ENCODE results near the gene ACER2.
"Not testable (repeated sequence)": the region's sequence is repeated elsewhere in the genome, so short reads cannot be mapped to it uniquely, and the experiment has no call there.

Gene ACER2

DNA sequence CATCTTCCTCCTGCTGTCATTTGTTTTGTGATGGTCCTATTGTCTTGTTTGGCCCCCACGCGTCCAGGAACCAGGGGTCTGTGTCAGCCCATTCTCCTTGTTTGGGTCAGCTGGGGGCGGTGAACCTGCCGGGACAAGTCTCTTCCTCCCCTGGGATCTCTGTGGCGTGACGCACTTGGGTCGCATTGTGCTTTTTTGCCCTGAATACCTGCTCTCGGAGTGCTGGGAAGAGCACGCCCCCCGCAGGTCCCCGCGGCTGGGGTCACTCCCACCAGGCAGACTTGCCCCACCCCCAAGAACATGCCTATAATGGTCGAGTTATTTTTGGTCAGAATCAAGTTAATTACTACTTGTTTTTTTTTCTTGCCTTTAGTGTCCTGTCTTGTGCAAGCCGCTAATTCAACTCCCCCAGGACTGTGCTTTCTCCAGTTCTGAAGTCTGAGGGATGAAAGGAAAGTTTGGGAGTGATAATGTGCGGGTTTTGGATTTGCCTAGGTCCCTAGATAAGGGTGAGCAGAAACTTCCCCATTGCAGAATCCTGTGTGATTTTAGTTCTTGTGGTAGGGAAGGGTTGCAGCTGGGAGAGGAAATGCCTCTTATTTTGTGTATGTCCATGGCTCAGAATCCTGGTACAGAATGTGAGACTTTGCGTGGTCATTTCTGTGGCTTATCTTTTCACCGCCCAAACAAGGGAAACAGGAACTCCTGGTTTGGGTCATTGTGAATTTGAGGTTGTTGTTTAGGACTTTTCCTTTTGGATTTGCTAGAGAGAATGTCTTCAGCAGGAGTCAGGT, 789 bp downstream of the ACER2 start:
- DNase-seq: no peak

- no peak for DNase-seq
Measured at GRCh38 chr9:19410195-19410503, 1.3 kb downstream of the ACER2 start.

GRCh38 chr9:19410594-19410993, 1.8 kb downstream of the ACER2 start:
- no peak for DNase-seq

DNA sequence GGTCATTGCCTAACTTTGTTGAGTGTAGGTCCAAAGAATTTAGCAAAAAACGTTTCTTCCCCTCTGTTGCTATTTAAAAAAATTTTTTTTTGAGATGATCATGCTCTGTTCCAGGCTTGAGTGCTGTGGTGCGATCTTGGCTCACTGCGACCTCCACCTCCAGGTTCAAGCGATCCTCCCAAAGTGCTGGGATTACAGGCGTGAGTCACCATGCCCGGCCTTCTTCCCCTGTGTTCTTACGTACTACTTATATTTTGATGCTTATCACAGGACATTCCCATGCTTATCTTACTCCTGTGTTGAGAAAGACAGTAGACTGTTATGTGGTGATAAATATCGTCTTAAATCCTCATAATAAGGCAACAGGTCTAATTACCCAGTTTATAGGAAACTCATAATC, 2.5 kb downstream of the ACER2 start:
- no peak for DNase-seq

DNA sequence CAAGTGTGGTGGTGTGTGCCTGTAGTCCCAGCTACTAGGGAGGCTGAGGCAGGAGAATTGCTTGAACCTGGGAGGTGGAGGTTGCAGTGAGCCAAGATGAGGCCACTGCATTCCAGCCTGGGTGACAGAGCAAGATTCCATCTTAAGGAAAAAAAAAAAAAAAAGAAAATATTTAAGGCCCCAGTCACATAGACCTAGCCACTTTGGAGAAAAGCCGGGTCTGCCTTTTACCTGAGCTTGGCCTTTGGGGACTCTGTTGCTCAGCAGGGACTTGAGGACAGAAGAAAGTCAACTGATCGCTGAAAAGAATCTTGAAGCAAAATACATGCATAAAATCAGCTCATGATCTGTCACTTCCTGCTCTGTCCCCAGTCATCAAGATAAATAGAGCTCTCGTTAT, 4.6 kb downstream of the ACER2 start:
- not testable (repeated sequence) for DNase-seq

- DNase-seq: no peak
Measured at GRCh38 chr9:19416143-19416542, 7.3 kb downstream of the ACER2 start.

DNA sequence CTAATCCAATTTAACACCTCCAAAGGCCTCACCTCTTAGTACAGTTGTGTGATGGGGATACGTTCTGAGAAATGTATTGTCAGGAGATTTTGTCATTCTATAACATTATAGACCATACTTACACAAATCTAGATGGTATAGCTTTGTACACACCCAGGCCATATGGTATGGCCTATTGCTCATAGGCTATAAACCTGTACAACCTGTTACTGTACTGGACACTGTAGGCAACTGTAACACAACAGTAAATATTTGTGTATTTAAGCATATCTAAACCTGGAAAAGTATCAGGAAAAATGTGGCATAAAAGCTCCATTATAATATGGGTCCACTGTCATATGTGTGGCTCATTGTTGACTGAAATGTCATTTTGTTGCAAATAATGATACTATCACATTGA, 12.1 kb downstream of the ACER2 start:
- no peak for DNase-seq

DNA sequence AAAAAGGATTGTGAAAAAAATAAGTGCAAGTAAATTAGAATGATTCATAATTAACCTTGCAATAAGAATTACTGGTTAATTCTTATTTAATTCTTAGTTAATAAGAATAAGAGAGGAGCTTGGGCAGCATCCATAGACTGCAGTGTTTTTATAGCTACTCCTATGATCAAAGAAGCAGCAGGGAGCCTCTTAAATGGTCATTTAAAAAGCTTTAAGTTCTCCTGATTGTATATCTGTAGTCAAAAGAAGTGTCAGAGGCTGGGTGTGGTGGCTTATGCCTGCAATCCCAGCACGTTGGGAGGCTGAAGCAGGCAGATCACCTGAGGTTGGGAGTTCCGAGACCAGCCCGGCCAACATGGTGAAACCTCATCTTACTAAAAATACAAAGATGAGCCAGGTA, 14.4 kb downstream of the ACER2 start:
- DNase-seq: no peak

DNA sequence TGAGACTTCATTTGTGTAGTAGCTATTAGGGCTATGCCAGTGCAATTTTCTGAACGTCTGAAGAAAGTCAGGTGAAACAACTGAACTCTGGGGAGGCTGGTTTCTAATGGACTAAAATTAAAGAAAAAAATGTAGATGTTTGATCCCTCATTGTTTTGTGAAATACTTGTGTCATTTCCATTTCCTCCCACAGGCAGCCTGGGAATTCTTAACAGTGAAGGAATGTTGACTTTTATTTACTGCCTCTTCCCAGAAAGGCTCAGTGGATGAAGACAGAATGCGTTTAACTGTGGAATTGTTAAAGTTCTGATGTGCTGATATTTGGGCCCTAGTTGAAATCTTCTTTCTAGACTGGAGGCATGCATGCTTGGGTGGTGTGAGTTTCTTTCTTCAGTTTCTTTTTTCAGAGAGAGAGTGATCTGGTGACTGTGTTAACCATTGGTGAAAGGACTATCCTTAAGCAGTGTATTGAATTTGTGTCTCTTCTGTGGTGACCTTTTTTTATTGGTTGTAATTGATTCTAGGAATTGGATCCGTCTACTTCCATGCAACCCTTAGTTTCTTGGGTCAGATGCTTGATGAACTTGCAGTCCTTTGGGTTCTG, 15.5 kb downstream of the ACER2 start:
- DNase-seq: no peak

GRCh38 chr9:19429595-19429994, 20.8 kb downstream of the ACER2 start:
- no peak for DNase-seq

- no peak for DNase-seq
Measured at GRCh38 chr9:19430201-19430760, 21.5 kb downstream of the ACER2 start.

- no peak for DNase-seq
Measured at GRCh38 chr9:19431361-19432171, 22.8 kb downstream of the ACER2 start.

DNA sequence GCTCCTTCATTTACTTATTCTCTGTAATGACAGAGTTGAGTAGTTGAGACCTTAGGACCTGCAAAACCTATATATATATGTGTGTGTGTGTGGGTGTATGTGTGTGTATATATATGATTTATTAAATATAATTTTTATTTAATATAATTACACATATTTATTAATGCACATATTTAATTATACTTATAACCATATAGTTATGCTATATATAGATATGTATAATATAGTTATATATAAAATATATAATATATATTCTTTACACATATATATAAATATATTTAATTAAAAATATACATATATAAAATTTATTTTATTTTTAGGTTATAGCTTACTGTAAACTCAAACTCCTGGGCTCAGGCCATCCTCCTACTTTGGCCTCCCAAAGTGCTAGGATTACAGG, 23.7 kb downstream of the ACER2 start:
- DNase-seq: no peak

- not testable (repeated sequence) for DNase-seq
Measured at GRCh38 chr9:19433729-19434128, 24.9 kb downstream of the ACER2 start.

DNA sequence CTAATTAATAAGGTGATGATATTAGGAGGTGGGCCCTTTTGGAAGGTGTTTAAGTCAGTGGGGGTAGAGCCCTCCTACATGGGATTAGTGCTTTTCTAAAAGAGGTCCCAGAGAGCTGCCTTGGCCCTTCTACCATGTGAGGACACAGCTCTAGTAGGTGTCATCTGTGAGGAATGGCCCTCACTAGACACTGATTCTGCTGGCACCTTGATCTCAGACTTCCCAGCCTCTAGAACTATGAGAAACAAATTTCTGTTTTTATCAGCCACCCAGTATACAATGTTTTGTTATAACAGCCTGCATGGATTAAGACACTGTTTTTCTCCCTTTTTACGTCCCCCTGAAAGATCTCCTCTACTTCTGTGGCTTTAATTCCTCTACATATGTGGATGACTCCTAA, 31.6 kb downstream of the ACER2 start:
- no peak for DNase-seq

GRCh38 chr9:19440823-19441580, 32.2 kb downstream of the ACER2 start:
- DNase-seq: no peak

- DNase-seq: no peak
Measured at GRCh38 chr9:19441730-19442129, 32.9 kb downstream of the ACER2 start.

- DNase-seq: no peak
Measured at GRCh38 chr9:19442240-19442639, 33.4 kb downstream of the ACER2 start.

GRCh38 chr9:19445452-19445851, 36.6 kb downstream of the ACER2 start:
- DNase-seq: no peak

DNA sequence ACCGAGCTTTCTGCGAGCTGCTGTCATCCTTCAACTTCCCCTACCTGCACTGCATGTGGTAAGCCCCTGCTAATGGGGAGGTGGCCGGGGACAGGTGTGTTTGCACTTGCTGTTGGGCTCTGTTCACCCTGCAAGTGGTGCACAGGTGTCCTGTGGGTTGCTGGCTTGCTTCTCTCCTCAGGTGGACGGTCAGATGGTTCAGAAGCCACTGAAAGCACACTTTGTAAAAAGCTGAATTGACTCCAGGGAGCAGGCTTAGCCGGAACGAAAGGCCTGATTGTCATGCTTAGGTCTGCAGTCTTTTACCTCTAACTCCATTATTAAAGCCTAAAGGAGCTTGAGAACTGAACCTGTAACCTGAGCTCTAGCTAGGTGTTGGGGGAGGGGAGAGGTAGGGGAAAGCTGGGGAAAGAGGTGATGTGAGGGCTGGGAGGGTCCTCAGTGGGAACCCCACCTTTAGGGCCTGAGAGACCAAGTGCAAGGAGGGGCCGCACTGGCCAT, 37.6 kb downstream of the ACER2 start:
- DNase-seq: no peak

- no peak for DNase-seq
Measured at GRCh38 chr9:19451240-19452087, 42.7 kb downstream of the ACER2 start.

- DNase-seq: no peak
Measured at GRCh38 chr9:19456426-19456825, 47.6 kb downstream of the ACER2 start.
